ENCODE results near the gene CDC42EP5. TPM values are rescaled to one million over a fixed set of nuclear protein-coding genes. Genes with fewer than 3 reads are reported as not detected.

CDC42EP5 gene
- total RNA-seq, 1 donor from 2014 or later = 64.2 TPM

GRCh38 chr19:54462655-54463530 lies 10.2 kb downstream of the CDC42EP5 start:
- DNase-seq (ENCODE audit: low read depth) (no peak), FAIRE-seq (no peak)
- no peak for TF ChIP-seq CTCF (IDR thresholded peaks at IDR 0.05; ENCODE audit: insufficient read depth, low read depth, low read length)
- no peak for TF ChIP-seq EZH2 (IDR thresholded peaks at IDR 0.05; ENCODE audit: insufficient read depth, low read length)
- Histone ChIP-seq H4K20me1 (ENCODE audit: insufficient read depth, low read length) (peaks cover 41% of the 10 kb centered on the region), H3K4me2 (ENCODE audit: low read length) (peak overlapping the region; percentile 93), H3K79me2 (ENCODE audit: insufficient read depth, low read length) (peaks cover 38% of the 10 kb centered on the region), H3K9me3 (ENCODE audit: insufficient read depth, low read depth, low read length) (no peaks in the 10 kb centered on the region), H3K36me3 (ENCODE audit: insufficient read depth, low read length) (peaks cover 10% of the 10 kb centered on the region), H3K27me3 (ENCODE audit: insufficient read depth, low read length) (no peaks in the 10 kb centered on the region), H3K4me1 (ENCODE audit: insufficient read depth, low read length) (peaks cover 24% of the 10 kb centered on the region), H3K4me3 (ENCODE audit: insufficient read depth, low read depth, low read length) (peak overlapping the region; percentile 54), H3K9ac (ENCODE audit: low read length) (peak overlapping the region; percentile 84), H2AFZ (ENCODE audit: low read depth, low read length) (peak overlapping the region; percentile 56), H3K27ac (ENCODE audit: low read depth, low read length) (peak overlapping the region; percentile 83)
- Mint-ChIP-seq H3K27me3 (ENCODE audit: low read depth, unreplicated experiment) (no peaks in the 10 kb centered on the region), H3K9me3 (ENCODE audit: unreplicated experiment) (no peaks in the 10 kb centered on the region), H3K4me1 (ENCODE audit: low read depth, unreplicated experiment) (peaks cover 8% of the 10 kb centered on the region), H3K36me3 (ENCODE audit: low read depth, unreplicated experiment) (peaks cover 23% of the 10 kb centered on the region), H3K4me3 (ENCODE audit: unreplicated experiment) (peak overlapping the region; percentile 66), H3K27ac (ENCODE audit: unreplicated experiment) (peak overlapping the region; percentile 53)

GRCh38 chr19:54462047-54462654 lies 10.9 kb downstream of the CDC42EP5 start:
- Histone ChIP-seq H3K4me1 (ENCODE audit: insufficient read depth, low read length) (peaks cover 24% of the 10 kb centered on the region), H3K9me3 (ENCODE audit: insufficient read depth, low read depth, low read length) (no peaks in the 10 kb centered on the region), H3K4me3 (ENCODE audit: insufficient read depth, low read depth, low read length) (peak overlapping the region; percentile 54), H3K9ac (ENCODE audit: low read length) (peak overlapping the region; percentile 84), H2AFZ (ENCODE audit: low read depth, low read length) (no peak overlapping the region), H3K4me2 (ENCODE audit: low read length) (peak overlapping the region; percentile 93), H4K20me1 (ENCODE audit: insufficient read depth, low read length) (peaks cover 49% of the 10 kb centered on the region), H3K79me2 (ENCODE audit: insufficient read depth, low read length) (peaks cover 43% of the 10 kb centered on the region), H3K27ac (ENCODE audit: low read depth, low read length) (no peak overlapping the region), H3K27me3 (ENCODE audit: insufficient read depth, low read length) (no peaks in the 10 kb centered on the region), H3K36me3 (ENCODE audit: insufficient read depth, low read length) (peaks cover 13% of the 10 kb centered on the region)
- peak overlapping the region; percentile 90 for H3K27ac Mint-ChIP-seq (ENCODE audit: unreplicated experiment)
- no peaks in the 10 kb centered on the region for H3K27me3 Mint-ChIP-seq (ENCODE audit: low read depth, unreplicated experiment)
- no peaks in the 10 kb centered on the region for H3K9me3 Mint-ChIP-seq (ENCODE audit: unreplicated experiment)
- peak overlapping the region; percentile 66 for H3K4me3 Mint-ChIP-seq (ENCODE audit: unreplicated experiment)
- TF ChIP-seq EZH2 (IDR thresholded peaks at IDR 0.05; ENCODE audit: insufficient read depth, low read length) = no peak
- H3K4me1 Mint-ChIP-seq (ENCODE audit: low read depth, unreplicated experiment) = peaks cover 8% of the 10 kb centered on the region
- DNase-seq (ENCODE audit: low read depth) (no peak), FAIRE-seq (no peak)
- peaks cover 25% of the 10 kb centered on the region for H3K36me3 Mint-ChIP-seq (ENCODE audit: low read depth, unreplicated experiment)

- peak overlapping the region; percentile 90 for H3K27ac Mint-ChIP-seq (ENCODE audit: unreplicated experiment)
- H3K36me3 Mint-ChIP-seq (ENCODE audit: low read depth, unreplicated experiment) = peaks cover 25% of the 10 kb centered on the region
- H3K36me3 ChIP-seq (ENCODE audit: insufficient read depth, low read length) = peaks cover 16% of the 10 kb centered on the region
- peak overlapping the region; percentile 93 for H3K4me2 ChIP-seq (ENCODE audit: low read length)
- no peak overlapping the region for H3K4me3 ChIP-seq (ENCODE audit: insufficient read depth, low read depth, low read length)
- peaks cover 54% of the 10 kb centered on the region for H4K20me1 ChIP-seq (ENCODE audit: insufficient read depth, low read length)
- no peak for TF ChIP-seq EZH2 (IDR thresholded peaks at IDR 0.05; ENCODE audit: insufficient read depth, low read length)
- no peak for TF ChIP-seq CTCF (IDR thresholded peaks at IDR 0.05; ENCODE audit: insufficient read depth, low read depth, low read length)
- peaks cover 49% of the 10 kb centered on the region for H3K79me2 ChIP-seq (ENCODE audit: insufficient read depth, low read length)
- no peaks in the 10 kb centered on the region for H3K27me3 ChIP-seq (ENCODE audit: insufficient read depth, low read length)
- H3K4me1 Mint-ChIP-seq (ENCODE audit: low read depth, unreplicated experiment) = peaks cover 8% of the 10 kb centered on the region
- FAIRE-seq = no peak
- H3K9me3 ChIP-seq (ENCODE audit: insufficient read depth, low read depth, low read length) = no peaks in the 10 kb centered on the region
- H3K9ac ChIP-seq (ENCODE audit: low read length) = no peak overlapping the region
- peak overlapping the region; percentile 66 for H3K4me3 Mint-ChIP-seq (ENCODE audit: unreplicated experiment)
- no peak overlapping the region for H3K27ac ChIP-seq (ENCODE audit: low read depth, low read length)
- no peak overlapping the region for H2AFZ ChIP-seq (ENCODE audit: low read depth, low read length)
- DNase-seq (ENCODE audit: low read depth) = no peak
- H3K27me3 Mint-ChIP-seq (ENCODE audit: low read depth, unreplicated experiment) = no peaks in the 10 kb centered on the region
- no peaks in the 10 kb centered on the region for H3K9me3 Mint-ChIP-seq (ENCODE audit: unreplicated experiment)
- H3K4me1 ChIP-seq (ENCODE audit: insufficient read depth, low read length) = peaks cover 24% of the 10 kb centered on the region
These were observed 11.5 kb downstream of the CDC42EP5 start for GRCh38 chr19:54461613-54462012.

All from astrocyte (in vitro differentiated cells and primary cell).